Activated CD8-positive, alpha-beta memory T cell treated with anti-CD3 and anti-CD28 coated beads, Interleukin-2, amount 50 U/mL, for 24 hours (primary cell): ENCODE measurements around the gene TOR1B.

Source experiments
- DNase-seq: peaks from one replicate; pipeline ENCODE4 v3.0.0-alpha.2; 2020; ENCODE audit errors: extremely low read depth

TOR1B gene

DNA sequence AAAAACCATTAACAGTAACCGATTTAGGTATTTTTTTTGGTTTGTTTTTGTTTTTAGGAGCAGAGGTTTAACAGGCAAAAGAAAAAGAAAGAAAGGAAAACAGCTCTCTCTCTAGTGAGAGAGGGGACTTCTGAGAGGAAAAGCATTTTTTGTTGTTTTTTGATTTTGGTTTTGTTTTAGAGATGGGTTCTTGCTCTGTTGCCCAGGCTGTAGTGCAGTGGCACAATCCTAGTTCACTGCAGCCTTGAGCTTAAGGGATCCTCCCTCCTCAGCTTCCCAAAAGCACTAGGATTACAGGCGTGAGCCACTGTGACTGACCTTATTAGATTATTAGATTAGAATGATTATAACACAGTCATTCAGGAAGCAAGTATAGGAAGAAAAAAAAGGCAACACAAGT lies 42.4 kb downstream of the TOR1B start:
- no peak for DNase-seq

DNA sequence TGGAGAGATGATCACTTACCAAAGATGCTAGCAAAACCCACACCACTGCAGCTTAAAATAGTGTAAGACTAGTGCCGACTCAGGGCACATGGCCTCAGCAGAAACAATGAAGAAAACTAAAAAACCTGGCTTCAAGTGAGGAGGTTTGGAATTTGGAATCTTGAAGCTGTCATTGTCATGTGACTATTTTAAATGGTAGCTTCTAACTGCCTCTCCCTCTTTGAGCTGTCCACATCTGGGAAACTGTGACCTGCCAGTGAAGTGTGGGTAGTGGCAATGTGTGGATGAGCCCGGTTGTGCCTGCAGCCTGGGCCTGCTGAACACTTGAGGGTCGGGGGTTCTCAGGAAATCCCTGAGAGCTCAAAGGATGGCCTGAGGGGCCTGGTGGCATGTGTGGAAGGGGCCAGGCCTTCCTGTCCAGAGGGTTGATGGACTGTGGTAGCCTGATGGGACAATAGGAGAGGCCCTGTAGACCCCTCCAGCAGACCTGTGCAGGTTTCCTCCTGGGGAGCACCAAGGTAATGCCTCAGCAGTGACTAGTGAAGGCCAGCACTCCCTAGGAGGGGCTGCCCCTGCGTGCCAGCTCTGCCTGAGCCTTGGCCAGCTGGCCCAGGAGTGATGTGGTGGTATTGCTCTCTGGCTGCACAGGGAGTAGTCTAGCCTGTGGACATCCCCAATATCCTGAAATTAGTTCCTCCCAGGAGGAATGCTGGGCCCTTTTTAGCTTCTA lies 45.9 kb downstream of the TOR1B start:
- DNase-seq: no peak

DNA sequence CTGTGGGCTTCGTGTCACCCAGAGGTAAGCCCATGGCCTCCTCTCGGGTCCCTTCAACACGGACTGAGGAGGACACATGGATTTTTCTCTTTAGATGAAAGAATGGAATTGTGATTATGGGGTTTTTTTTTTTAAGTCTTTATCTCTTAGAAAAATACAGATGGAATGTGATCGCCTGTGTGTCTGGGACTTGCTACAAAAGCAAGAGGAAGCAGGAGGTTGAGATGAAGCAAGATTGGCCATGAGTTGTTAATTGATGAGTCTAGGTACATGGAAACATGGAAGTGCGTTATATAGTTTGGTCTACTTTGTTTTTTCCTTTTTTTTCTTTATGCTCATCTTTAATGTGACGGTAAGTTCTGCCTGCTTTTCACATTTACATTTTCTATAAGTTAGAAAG lies 46.9 kb downstream of the TOR1B start:
- no peak for DNase-seq

DNA sequence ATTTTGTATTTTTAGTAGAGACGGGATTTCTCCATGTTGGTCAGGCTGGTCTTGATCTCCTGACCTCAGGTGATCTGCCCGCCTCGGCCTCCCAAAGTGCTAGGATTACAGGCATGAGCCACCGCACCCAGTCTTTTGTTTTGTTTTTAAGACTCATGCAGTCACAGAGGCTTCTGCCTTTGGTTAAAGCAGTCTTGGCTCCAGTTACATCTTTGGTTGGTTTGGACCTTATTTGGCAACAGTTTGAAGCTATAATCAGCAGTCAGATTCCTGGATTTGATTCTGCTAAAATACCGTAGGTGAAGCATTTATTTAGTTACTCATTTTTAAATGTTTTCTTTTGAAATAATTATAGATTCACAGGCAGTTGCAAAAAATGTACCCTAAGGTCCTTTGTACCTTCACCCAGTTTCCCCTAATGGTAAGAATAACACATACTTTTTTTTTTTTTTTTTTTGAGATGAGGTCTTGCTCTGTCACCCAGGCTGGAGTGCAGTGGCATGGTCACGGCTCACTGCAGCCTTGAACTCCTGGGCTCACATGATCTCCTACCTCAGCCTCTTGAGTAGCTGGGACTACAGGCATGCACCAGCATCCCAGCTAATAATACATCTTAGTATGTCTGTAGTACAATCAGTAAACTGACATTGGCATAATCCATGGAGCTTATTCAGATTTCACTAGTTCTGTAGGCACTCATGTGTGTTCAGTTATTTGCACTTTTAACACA lies 48.0 kb downstream of the TOR1B start:
- DNase-seq: no peak

DNA sequence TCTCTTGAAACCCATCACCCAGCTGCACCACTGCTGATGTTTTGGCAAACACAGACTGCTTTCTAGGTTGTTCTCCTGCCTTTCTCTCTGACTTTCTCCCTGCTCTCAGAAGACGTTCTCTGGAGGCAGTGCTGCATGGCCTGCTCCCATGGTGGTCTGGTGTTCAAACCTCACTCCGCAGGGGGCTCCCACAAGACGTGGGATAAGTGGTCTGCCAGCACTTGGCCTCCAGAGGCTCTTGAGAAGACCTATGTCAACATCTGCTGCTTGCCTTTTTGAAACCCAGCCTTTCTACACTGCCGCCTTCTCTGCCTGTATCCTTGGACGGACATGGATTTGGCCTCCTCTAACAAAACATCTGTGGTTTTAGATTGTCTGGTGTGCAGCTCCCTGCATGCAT lies 48.8 kb downstream of the TOR1B start:
- DNase-seq: no peak

DNA sequence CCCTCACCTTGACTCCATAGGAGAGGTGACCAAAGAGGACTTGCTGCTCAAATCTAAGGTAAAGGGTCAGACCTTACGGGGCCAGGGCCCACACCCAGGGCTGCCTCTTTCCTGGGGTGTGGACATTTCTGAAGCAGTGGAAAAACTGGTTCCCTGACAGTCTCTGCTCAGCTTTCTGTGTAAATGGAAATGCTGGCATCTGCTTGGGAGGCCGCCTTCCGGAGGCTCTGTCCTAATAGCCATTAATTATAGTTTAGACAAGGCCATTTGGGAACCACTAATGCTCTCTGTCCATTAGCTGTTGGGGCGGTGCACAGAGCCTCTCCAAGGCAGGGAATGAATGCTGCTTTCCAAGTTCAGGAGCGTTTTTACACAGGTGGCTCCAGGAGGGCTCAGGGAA lies 49.6 kb downstream of the TOR1B start:
- no peak for DNase-seq

DNA sequence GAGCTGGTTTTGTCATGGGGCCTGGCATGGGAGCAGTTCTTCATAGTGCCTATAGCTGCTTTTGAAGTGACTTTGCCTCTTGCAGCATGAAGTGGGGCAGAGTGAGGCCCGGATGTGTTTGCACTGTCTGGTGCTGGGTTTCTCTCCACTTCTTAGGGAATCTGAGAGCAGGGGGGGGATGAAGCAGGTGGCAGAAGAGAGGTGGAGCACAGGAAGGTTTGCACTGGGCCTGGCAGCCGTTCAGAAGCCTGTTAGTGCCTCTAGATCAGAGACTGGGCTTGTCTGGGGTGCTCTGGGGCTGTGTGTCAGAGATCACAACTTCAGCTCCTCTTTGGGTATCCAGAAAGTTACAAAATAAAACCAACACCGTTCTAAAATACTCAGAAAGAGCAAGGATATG lies 50.6 kb downstream of the TOR1B start:
- no peak for DNase-seq

DNA sequence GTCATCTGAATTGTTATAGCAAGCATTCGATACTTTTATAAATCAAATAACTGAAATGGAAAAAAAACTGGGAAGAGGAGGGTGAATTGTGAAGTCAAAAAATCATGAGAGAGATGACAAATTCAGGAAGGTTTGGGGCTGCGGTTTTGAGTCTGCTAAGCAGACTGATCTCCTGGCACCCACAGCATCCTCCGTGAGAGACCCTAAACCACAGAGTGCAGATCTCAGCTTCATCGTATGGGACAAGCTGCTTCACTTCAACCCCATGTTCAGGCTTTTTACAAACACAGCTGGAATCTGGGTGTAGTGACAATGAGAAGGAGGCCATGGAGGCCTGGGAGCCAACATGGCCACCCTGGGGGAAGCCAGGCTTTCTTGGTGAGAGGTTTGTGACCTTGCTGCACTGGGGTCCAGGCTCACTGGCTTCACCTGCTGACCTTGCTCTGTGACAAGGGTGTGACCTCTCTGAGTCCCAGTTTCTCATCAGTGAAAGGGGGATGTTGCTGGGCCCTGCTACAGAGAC lies 51.7 kb downstream of the TOR1B start:
- no peak for DNase-seq

DNA sequence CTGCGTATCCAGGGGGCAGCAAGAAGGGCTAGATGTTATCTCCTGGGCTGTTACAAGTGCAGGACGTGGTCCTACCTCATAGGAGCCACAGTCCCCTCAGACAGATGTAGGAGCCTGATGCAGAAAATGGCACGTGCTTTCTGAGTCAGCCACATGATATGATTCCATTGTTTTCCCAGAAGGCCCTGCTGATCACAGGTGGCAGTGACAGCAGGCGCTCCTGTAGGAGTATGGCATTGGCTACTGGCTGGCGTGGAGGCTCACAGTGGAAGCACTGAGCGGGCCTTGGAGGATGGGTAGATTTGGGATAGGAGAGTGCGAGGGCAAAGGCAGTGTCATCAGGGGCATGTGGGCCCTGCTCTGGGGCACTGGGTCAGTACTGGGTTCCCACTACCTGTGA lies 54.2 kb downstream of the TOR1B start:
- no peak for DNase-seq

DNA sequence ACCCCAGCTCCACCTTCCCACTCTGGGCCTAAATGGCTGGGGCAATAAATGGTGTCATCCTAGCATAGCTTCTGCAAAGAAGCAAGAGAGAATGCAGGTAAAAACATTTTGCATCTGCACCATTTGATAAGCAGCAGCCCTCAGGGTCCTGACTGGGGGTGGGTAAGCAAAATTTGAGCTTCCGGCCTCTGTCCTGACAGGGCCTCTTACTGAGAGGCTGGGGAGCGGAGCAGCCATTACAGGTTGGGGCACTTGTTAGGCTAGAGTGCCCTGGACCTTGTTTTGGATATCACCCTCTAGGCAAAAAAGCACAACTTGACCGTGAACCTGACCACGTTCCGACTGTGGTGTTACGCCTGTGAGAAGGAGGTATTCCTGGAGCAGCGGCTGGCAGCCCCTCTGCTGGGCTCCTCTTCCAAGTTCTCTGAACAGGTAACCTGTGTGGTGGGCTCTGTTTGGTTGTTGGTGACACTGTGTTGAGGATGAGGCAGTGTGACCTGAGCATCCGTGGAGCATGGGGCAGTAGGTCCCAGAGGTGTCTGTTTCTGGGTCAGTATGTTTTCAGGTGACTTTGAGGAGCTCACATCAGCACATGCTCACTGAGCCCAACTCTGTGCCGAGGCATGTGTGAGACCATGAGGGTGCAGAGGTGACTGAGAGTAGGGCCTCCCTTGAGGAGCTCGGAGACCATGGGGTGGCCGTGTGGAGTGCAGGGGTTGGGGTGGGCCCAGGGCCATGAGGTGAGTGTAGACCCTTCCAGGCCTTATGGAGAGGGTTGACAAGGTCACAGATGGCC lies 55.4 kb downstream of the TOR1B start:
- DNase-seq: no peak
